DND-41 (cell line): ENCODE results near the gene PCDHB11.
"Not testable (repeated sequence)": the region's sequence is repeated elsewhere in the genome, so short reads cannot be mapped to it uniquely, and the experiment has no call there.

Experiments used
- ATAC-seq: fragments of 200-7000 bp; cut with Tn5 transposase; 3 replicates; pipeline ENCODE4 v1.9.1; 2021; ENCODE audit warnings: low read depth; ENCODE audit not compliant: insufficient read depth
- DNase-seq: peaks from one replicate; pipeline ENCODE4 v3.0.0-alpha.2; 2020
- H2AFZ ChIP-seq: 2 replicates; pipeline ENCODE4 v1.6.0; 2012; ENCODE audit warnings: low read depth, low read length
- H3K27ac ChIP-seq: 2 replicates; pipeline ENCODE4 v1.5.1; 2012; ENCODE audit warnings: low read length, inconsistent platforms
- H3K27me3 ChIP-seq: fragments of 200-600 bp; sonication (generic); 2 replicates; pipeline ENCODE4 v1.6.0; 2012; ENCODE audit warnings: low read length, mild to moderate bottlenecking, inconsistent platforms; ENCODE audit not compliant: insufficient read depth, poor library complexity
- H3K36me3 ChIP-seq: 2 replicates; pipeline ENCODE4 v1.5.1; 2012; ENCODE audit warnings: low read length, inconsistent platforms; ENCODE audit not compliant: insufficient read depth
- H3K4me1 ChIP-seq: 2 replicates; pipeline ENCODE4 v1.5.1; 2012; ENCODE audit warnings: mild to moderate bottlenecking, low read length; ENCODE audit not compliant: insufficient read depth
- H3K4me2 ChIP-seq: 2 replicates; pipeline ENCODE4 v1.6.0; 2012; ENCODE audit warnings: mild to moderate bottlenecking, moderate library complexity, low read length, inconsistent platforms; ENCODE audit not compliant: insufficient read depth
- H3K4me3 ChIP-seq, 2 experiments: fragments of 200-600 bp in 1 of 2; shearing (Covaris generic) in 1 of 2; 2 replicates each; pipeline ENCODE4 v1.5.1; 2012 to 2016; ENCODE audit warnings: inconsistent platforms in 2 of 2, low read length in 2 of 2, mild to moderate bottlenecking in 2 of 2, low read depth in 1 of 2, moderate library complexity in 1 of 2
- H3K79me2 ChIP-seq: 2 replicates; pipeline ENCODE4 v1.6.0; 2012; ENCODE audit warnings: low read length, inconsistent platforms; ENCODE audit not compliant: insufficient read depth
- H3K9ac ChIP-seq: 2 replicates; pipeline ENCODE4 v1.6.0; 2012; ENCODE audit warnings: low read depth, mild to moderate bottlenecking, inconsistent platforms, low read length, moderate library complexity
- H3K9me3 ChIP-seq: 2 replicates; pipeline ENCODE4 v1.5.1; 2012; ENCODE audit warnings: low read length, moderate library complexity, mild to moderate bottlenecking, inconsistent platforms; ENCODE audit not compliant: insufficient read depth, severe bottlenecking
- H4K20me1 ChIP-seq: 2 replicates; pipeline ENCODE4 v1.6.0; 2012; ENCODE audit warnings: low read length; ENCODE audit not compliant: insufficient read depth
- EZH2 ChIP-seq: IDR thresholded peaks from 3 replicates; pipeline ENCODE4 v1.6.1; 2012; ENCODE audit warnings: borderline replicate concordance, low read depth, mild to moderate bottlenecking, moderate library complexity, low read length, inconsistent platforms; ENCODE audit not compliant: severe bottlenecking
- TF ChIP-seq, protein P1 (sequence below): IDR thresholded peaks from 2 replicates; pipeline ENCODE4 v1.5.1; 2012; ENCODE audit warnings: borderline replicate concordance, low read length, moderate library complexity, mild to moderate bottlenecking; ENCODE audit not compliant: poor library complexity, severe bottlenecking; ENCODE audit errors: extremely low read depth

The PCDHB11 gene

GRCh38 chr5:141180313-141180712, 19.1 kb upstream of the PCDHB11 start:
- DNase-seq, result no peak
- Histone ChIP-seq H3K27me3 (peaks cover 8% of the 10 kb centered on the region), H3K27ac (no peak overlapping the region), H3K4me2 (no peak overlapping the region), H2AFZ (no peak overlapping the region), H3K79me2 (no peaks in the 10 kb centered on the region), H3K9ac (no peak overlapping the region), H4K20me1 (no peaks in the 10 kb centered on the region), H3K36me3 (no peaks in the 10 kb centered on the region), H3K4me1 (no peaks in the 10 kb centered on the region), H3K4me3 (no peak overlapping the region), H3K9me3 (no peaks in the 10 kb centered on the region)
- TF ChIP-seq, protein P1, sequence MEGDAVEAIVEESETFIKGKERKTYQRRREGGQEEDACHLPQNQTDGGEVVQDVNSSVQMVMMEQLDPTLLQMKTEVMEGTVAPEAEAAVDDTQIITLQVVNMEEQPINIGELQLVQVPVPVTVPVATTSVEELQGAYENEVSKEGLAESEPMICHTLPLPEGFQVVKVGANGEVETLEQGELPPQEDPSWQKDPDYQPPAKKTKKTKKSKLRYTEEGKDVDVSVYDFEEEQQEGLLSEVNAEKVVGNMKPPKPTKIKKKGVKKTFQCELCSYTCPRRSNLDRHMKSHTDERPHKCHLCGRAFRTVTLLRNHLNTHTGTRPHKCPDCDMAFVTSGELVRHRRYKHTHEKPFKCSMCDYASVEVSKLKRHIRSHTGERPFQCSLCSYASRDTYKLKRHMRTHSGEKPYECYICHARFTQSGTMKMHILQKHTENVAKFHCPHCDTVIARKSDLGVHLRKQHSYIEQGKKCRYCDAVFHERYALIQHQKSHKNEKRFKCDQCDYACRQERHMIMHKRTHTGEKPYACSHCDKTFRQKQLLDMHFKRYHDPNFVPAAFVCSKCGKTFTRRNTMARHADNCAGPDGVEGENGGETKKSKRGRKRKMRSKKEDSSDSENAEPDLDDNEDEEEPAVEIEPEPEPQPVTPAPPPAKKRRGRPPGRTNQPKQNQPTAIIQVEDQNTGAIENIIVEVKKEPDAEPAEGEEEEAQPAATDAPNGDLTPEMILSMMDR, result no peak
- no peak for TF ChIP-seq EZH2
- ATAC-seq, result no peak

DNA sequence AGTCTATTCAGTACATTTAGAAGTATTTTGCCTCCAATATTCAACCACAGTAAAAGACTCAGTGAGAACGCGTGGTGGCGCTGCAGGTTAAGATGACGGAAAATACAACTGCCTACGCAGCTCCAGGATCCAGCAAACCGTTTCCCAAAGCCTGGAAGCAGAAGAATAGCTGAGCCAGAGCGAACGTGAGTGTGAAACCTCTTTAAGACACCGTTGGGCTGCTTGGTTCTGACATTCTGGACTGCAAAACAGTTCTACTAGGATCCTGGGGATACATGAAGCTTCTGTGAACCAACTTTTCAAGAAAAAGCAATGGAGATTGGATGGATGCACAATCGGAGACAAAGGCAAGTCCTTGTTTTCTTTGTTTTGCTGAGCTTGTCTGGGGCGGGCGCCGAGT, 17.2 kb upstream of the PCDHB11 start, which contains the start of gene PCDHB16:
TSS of gene PCDHB16 (plus strand) at position 140 of the 400 bp plus-strand sequence. CDS start at position 313, 173 bp downstream.
- Histone ChIP-seq H3K9ac (no peak within 1 kb of the TSS), H2AFZ (no peak within 1 kb of the TSS), H3K27ac (no peak within 1 kb of the TSS), H3K27me3 (no peaks in the 10 kb centered on the region), H3K36me3 (no peaks in the 10 kb centered on the region), H3K4me2 (no peak within 1 kb of the TSS), H3K4me3 (no peak within 1 kb of the TSS), H3K4me1 (no peaks in the 10 kb centered on the region), H3K9me3 (no peaks in the 10 kb centered on the region), H4K20me1 (no peaks in the 10 kb centered on the region), H3K79me2 (no peaks in the 10 kb centered on the region)
- ATAC-seq (no peak), DNase-seq (no peak)
- TF ChIP-seq EZH2, result no peak
- TF ChIP-seq, protein P1, result no peak

DNA sequence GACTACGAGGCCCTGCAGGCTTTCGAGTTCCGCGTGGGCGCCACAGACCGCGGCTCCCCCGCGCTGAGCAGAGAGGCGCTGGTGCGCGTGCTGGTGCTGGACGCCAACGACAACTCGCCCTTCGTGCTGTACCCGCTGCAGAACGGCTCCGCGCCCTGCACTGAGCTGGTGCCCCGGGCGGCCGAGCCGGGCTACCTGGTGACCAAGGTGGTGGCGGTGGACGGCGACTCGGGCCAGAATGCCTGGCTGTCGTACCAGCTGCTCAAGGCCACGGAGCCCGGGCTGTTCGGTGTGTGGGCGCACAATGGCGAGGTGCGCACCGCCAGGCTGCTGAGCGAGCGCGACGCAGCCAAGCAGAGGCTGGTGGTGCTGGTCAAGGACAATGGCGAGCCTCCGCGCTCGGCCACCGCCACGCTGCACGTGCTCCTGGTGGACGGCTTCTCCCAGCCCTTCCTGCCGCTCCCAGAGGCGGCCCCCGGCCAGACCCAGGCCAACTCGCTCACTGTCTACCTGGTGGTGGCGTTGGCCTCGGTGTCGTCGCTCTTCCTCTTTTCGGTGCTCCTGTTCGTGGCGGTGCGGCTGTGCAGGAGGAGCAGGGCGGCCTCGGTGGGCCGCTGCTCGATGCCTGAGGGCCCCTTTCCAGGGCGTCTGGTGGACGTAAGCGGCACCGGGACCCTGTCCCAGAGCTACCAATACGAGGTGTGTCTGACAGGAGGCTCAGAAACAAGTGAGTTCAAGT, 15.1 kb upstream of the PCDHB11 start:
- not testable (repeated sequence) for DNase-seq, H3K27me3 ChIP-seq, H4K20me1 ChIP-seq, H3K36me3 ChIP-seq, H3K4me2 ChIP-seq, H3K79me2 ChIP-seq, H3K4me1 ChIP-seq, H3K9ac ChIP-seq, H3K4me3 ChIP-seq, ATAC-seq, H3K9me3 ChIP-seq, H2AFZ ChIP-seq, H3K27ac ChIP-seq

DNA sequence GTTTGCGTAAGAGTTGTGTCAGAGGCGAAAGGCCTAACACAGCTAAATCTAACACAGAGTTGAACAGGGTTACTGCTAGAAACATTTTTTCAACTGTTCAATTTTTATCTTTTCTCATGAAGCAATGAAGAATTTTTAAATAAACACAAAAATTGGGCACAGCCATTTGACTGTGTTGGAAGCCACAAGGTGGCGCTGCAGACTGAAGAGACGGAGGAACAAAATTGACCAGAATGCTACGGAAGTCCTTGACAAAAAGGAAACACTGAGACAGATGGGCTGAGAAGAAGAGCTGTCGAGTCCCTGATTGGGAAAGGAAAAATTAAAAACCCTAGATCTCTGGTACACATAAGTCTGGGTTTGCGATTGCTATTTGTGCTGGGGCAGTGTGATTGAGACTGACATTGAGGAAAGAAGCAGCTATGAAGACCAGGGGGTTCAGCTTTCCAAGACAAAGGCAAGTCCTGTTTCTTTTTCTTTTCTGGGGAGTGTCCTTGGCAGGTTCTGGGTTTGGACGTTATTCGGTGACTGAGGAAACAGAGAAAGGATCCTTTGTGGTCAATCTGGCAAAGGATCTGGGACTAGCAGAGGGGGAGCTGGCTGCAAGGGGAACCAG, 12.4 kb upstream of the PCDHB11 start, which contains the start of gene PCDHB9:
TSS of gene PCDHB9 (plus strand) at position 265 of the 616 bp plus-strand sequence. CDS start at position 423, 158 bp downstream.
- H3K4me1 ChIP-seq, result no peaks in the 10 kb centered on the region
- ATAC-seq, result peak; percentile 62; the same call in 2 of the 3 replicates
- TF ChIP-seq, protein P1, result peak; percentile 68
- no peak for TF ChIP-seq EZH2
- no peak within 1 kb of the TSS for H3K27ac ChIP-seq
- H3K36me3 ChIP-seq, result no peaks in the 10 kb centered on the region
- no peak within 1 kb of the TSS for H3K9ac ChIP-seq
- no peaks in the 10 kb centered on the region for H4K20me1 ChIP-seq
- peak within 1 kb of the TSS; percentile 39; the same call in 1 of the 2 replicates for H2AFZ ChIP-seq
- H3K9me3 ChIP-seq, result no peaks in the 10 kb centered on the region
- H3K27me3 ChIP-seq, result no peaks in the 10 kb centered on the region
- peak; percentile 43 for DNase-seq
- H3K4me2 ChIP-seq, result peak within 1 kb of the TSS; percentile 33; the same call in 1 of the 2 replicates
- H3K79me2 ChIP-seq, result no peaks in the 10 kb centered on the region
- H3K4me3 ChIP-seq, result no peak within 1 kb of the TSS

- H3K4me2 ChIP-seq, H3K27me3 ChIP-seq, H3K4me1 ChIP-seq, H3K4me3 ChIP-seq, H2AFZ ChIP-seq, H4K20me1 ChIP-seq, H3K36me3 ChIP-seq, ATAC-seq, DNase-seq, H3K9ac ChIP-seq, H3K79me2 ChIP-seq, H3K9me3 ChIP-seq, H3K27ac ChIP-seq: not testable (repeated sequence)
Measured at GRCh38 chr5:141188682-141189081, 10.7 kb upstream of the PCDHB11 start.
